ENCODE data around the gene MBD6. TPM values are rescaled to one million over a fixed set of nuclear protein-coding genes. Genes with fewer than 3 reads are reported as not detected.

Gene MBD6
- total and polyA plus RNA-seq, 2 of the 13 experiments (the other 11 are each of a cell fraction or from before 2014, with no cell fraction given), result 4.1 to 5.9 TPM

DNA sequence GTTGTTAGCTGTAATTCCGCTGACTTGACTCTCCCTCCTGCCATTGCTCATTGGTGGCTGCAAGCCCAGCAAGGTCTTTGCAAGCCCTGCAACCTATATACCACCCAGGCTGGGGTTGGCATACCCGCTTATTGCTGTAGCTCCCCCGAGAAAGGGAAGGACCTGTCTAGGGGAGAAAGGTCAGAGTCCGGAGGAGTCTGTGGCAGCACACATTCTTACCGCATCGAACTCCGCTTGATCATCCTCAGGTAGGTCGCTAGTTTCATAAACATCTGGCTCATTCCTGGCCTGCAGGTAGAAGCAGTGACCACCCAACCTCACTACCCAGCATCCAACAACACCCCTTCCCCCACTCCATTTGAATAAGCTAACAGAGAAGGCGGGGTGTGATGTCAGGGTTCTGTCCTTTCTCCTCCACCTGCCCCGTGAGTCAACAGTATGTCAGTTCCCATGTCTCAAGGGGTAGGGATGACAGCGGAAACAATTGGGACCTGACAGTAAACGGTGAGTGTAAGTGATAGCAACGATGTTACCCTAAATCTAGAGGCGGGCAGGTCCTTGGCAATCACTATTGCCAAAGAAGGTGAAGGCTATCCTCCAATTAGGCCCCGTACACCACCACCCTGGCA, 23.3 kb downstream of the MBD6 start (continued):
- TF ChIP-seq ZNF263 (CRISPR knock-in tag; IDR thresholded peaks at IDR 0.05), result no peak
- TF ChIP-seq ZNF143 (CRISPR knock-in tag; IDR thresholded peaks at IDR 0.05), result peak; percentile 33; the same call in 1 of the 2 replicates
- 0 out of 2 replicates have a peak, but pooled peaks have one; percentile 10 for TF ChIP-seq ZSCAN9 (CRISPR knock-in tag; IDR thresholded peaks at IDR 0.05; ENCODE audit: borderline replicate concordance)
- TF ChIP-seq ZBTB38 (CRISPR knock-in tag; IDR thresholded peaks at IDR 0.05), result 0 out of 2 replicates have a peak, but pooled peaks have one; percentile 19
- TF ChIP-seq FOXA3 (CRISPR knock-in tag; IDR thresholded peaks at IDR 0.05), result peak; percentile 35; the same call in 1 of the 2 replicates
- TF ChIP-seq SP5 (CRISPR knock-in tag; IDR thresholded peaks at IDR 0.05; ENCODE audit: borderline replicate concordance, low read depth), result no peak
- peak; percentile 39; the same call in 1 of the 2 replicates for TF ChIP-seq FOSL2 (CRISPR knock-in tag; IDR thresholded peaks at IDR 0.05)
- 0 out of 2 replicates have a peak, but pooled peaks have one; percentile 50 for TF ChIP-seq SIN3A (IDR thresholded peaks at IDR 0.05; ENCODE audit: borderline replicate concordance, low read depth, low read length)
- 0 out of 2 replicates have a peak, but pooled peaks have one; percentile 20 for TF ChIP-seq MYC (CRISPR knock-in tag; IDR thresholded peaks at IDR 0.05; ENCODE audit: borderline replicate concordance)
- peak; percentile 68 for TF ChIP-seq SAP130 (CRISPR knock-in tag; IDR thresholded peaks at IDR 0.05; ENCODE audit: low read depth)
- no peak; the same call in 1 of the 2 replicates for TF ChIP-seq ZNF441 (CRISPR knock-in tag; IDR thresholded peaks at IDR 0.05; ENCODE audit: borderline replicate concordance)
- TF ChIP-seq, protein P1, sequence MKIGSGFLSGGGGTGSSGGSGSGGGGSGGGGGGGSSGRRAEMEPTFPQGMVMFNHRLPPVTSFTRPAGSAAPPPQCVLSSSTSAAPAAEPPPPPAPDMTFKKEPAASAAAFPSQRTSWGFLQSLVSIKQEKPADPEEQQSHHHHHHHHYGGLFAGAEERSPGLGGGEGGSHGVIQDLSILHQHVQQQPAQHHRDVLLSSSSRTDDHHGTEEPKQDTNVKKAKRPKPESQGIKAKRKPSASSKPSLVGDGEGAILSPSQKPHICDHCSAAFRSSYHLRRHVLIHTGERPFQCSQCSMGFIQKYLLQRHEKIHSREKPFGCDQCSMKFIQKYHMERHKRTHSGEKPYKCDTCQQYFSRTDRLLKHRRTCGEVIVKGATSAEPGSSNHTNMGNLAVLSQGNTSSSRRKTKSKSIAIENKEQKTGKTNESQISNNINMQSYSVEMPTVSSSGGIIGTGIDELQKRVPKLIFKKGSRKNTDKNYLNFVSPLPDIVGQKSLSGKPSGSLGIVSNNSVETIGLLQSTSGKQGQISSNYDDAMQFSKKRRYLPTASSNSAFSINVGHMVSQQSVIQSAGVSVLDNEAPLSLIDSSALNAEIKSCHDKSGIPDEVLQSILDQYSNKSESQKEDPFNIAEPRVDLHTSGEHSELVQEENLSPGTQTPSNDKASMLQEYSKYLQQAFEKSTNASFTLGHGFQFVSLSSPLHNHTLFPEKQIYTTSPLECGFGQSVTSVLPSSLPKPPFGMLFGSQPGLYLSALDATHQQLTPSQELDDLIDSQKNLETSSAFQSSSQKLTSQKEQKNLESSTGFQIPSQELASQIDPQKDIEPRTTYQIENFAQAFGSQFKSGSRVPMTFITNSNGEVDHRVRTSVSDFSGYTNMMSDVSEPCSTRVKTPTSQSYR (CRISPR knock-in tag; IDR thresholded peaks at IDR 0.05; ENCODE audit: borderline replicate concordance), result peak; percentile 84
- TF ChIP-seq, protein P2, sequence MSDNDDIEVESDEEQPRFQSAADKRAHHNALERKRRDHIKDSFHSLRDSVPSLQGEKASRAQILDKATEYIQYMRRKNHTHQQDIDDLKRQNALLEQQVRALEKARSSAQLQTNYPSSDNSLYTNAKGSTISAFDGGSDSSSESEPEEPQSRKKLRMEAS (IDR thresholded peaks at IDR 0.05), result 0 out of 2 replicates have a peak, but pooled peaks have one; percentile 15

All from HepG2 (cell line).